Mammary epithelial cell (primary cell): ENCODE data around the gene ATAD3C.

Source experiments
- CTCF ChIP-seq, 2 donors: IDR thresholded peaks in 1 of 2; conservative IDR thresholded peaks in 1 of 2; 2 replicates each; pipeline ENCODE4 v1.5.1; 2011 to 2012; ENCODE audit warnings: inconsistent platforms in 2 of 2, low read length in 2 of 2, mild to moderate bottlenecking in 2 of 2, control low read depth in 1 of 2, low read depth in 1 of 2; ENCODE audit not compliant: insufficient read depth in 1 of 2; ENCODE audit errors: extremely low read depth in 1 of 2
- EZH2 ChIP-seq: IDR thresholded peaks from 2 replicates; pipeline ENCODE4 v1.6.1; 2012; ENCODE audit warnings: low read length, inconsistent platforms, borderline replicate concordance

- TF ChIP-seq CTCF (conservative IDR thresholded peaks at IDR 0.05 in 1 of 2, IDR thresholded peaks at IDR 0.05 in 1 of 2; ENCODE audit: extremely low read depth in 1 of 2, insufficient read depth in 1 of 2, low read depth in 1 of 2, low read length in 2 of 2) (no peak), EZH2 (no peak)
These were observed 17.6 kb upstream of the ATAD3C start for GRCh38 chr1:1431845-1432273.
